RPMI8226 (cell line): ENCODE data around the gene DOC2A.

Experiments
- DNase-seq: peaks from one replicate; pipeline ENCODE4 v3.0.0-alpha.2; 2015

Gene DOC2A

DNA sequence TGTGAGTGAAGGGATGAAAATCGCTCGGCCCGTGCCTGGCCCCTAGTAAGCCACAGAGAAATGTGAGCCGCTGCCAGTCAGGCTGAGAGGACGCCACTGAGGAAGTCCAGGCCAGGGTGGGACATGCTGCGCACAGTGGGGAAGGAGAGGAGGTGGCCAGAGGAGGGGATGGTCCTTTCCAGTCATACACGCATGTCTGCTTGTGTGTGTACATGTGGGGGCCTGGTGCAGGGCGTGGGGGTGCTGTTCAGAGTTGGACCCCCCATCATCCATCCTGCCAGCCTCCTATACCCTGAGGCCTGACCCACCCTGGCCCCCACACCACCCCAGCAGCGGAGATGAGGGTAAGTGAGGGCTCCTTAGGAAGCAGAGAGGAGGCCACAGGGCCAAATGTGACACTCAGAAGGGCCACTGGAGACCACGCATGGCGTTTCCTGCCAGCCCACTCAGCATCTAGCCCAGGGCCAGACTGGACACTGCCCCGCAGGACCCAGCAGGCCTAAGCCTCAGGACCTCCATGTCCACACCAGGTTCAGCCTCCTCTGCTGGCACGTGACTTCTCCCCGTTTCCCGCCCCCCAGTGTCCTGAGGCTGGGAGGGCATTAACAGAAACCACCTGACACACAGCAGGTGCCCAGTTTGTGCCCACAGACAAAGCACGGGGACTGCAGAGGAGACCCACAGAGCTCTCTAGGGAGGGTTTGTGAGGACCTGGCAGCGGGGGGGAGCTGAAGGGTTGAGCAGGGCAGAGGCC lies 7.0 kb downstream of the DOC2A start:
- DNase-seq, result no peak

DNA sequence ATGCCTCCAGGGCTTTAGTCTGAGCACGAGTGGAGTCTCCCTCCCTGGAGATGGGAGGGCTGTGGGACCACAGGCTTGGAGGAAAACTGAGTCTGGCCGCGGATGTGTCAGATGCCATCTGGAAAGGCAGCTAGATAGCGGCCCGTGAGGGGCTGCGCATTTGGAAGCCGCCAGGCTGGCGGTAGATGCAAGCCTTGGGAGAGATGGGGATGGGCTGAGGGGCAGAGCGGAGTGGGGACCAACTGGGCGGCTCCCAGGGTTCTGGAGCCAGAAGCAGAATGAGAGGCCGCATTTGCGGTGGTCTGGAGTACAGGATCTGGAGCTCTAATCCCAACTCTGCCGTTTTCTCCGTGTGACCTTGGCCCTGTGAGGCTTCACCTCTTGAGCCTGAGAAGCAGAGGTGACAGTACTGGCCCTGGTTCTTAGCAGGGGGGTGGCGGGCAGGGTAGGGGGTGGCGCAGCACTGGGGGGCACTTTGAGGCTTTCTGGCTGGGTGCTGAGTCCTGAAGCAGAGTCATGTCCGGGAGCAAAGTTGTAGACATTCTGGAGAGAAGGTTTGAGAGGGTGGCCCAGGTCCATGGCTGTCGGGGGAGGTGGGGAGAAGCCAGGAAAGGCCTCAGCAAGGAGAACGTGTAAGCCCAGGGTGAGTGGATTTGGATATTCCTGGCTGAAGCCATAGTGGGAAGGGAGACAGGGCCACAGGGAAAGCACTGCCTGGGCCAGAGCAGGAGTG lies 8.0 kb downstream of the DOC2A start:
- no peak for DNase-seq

DNA sequence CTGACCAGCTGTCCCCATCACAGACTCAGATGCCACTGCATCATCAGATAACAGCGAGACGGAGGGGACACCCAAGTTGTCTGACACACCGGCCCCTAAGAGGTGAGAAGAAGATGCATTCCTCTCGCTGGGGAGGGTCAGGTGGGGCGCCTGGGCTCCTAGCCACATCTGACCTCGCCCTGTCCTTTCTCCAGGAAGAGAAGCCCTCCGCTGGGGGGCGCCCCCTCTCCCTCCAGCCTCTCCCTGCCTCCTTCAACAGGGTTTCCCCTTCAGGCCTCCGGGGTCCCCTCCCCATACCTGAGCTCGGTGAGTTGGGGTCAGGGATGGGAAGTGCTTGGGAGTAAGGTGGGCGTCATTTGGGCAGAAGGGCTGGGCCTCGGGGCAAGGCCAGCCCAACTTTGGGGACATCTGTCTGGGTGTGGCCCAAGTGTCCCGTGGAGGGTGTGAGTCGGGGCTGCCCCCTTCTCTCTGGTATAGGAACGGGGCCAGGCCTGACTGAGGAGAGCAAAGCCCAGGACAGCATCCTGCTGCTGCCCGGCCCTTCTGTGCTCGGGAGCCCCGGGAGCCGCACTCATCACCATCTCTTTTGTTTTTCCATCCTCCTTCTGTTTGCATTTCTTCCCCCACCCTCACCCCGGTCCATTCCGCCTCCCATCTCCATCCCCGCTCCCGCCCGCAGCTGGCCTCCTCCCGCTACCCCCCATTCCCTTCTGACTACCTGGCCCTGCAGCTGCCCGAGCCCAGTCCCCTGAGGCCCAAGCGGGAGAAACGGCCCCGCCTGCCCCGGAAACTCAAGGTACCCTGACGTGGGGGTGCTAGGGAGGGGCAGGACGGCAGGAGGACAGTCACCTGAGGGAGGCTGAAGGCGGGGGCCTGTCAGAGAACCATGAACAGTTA lies 9.8 kb downstream of the DOC2A start:
- DNase-seq, result no peak

DNA sequence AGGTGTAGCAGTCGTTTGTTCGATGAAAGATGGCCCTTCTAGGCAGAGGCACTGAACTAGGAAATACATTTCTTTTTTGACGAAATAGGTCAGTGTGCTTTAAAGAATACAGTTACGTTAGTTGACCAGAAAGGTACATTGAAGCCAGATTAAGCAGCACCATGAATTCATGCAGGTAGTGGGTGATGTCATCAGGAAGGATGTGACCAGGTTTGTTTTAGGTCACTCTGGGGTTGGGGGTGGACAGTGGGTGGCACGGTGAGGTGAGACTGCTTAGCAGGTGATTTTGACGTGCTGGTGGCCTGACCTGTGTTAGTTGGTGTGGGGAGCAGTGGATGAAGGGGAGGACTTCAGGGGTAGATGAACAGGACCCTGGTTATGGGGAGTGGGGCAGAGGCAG lies 11.2 kb downstream of the DOC2A start:
- no peak for DNase-seq

DNA sequence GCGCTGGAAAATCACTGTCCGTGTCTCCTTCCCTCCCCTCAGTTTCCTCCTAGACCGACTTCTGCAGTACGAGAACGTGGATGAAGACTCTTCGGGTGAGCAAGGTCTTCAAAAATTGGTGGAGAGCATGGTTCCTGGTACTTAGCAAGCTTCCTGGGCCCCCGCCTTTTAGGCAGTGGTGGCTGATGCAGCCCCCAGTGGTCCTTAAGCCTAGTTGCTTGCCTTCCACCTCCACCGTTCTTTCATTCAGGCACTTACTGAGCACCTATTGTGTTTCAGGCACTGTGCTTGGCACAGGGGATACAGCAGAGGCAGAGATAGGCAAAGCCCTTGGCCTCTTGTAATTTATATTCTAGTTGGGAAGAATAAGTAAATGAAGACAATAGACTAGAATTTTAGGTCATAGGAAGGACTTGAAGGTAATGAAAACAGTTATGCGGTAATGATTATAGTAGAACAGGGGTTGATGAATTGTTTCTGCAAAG lies 14.0 kb downstream of the DOC2A start:
- no peak for DNase-seq

DNA sequence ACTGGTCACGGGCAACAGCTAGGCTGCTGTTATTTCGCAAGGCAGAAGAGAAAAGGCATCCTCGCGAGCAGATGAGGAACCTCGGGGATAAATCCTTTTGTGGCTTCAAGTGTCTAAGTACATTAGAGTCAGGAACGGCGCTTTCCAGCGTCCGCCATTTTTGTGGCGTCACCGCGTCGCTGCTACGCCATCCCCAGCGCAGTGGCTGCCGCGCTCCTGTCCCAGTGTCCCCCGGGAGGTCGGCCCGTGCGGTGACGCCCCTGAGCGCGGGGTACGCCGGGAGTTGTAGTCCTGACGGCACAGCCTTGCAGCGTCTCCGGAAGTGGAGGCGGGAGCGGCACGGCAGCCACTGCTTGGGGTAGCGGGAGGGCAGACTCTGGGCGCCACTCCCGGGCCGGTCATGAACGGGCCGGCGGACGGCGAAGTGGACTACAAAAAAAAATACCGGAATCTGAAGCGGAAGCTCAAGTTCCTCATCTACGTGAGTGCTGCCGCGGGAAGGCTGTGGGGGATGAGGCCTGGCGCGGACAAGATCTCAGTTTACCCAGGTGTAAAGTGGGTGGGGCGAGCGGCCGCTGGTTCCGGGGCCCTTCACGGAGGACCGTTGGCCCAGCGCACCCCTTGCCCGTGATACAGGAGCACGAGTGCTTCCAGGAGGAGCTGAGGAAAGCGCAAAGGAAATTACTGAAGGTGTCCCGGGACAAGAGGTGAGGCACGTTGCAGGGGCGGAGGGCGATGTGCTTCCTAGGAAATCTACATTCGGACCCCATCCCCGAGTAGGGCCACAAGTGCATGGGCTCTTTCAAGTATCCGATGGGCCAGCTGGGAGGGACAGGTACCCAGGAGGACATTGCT lies 14.7 kb downstream of the DOC2A start, which contains the start of gene INO80E:
INO80E (plus strand) TSS at position 331 of the 855 bp plus-strand sequence; CDS start at position 401, 70 bp downstream.
- peak; percentile 99 for DNase-seq

DNA sequence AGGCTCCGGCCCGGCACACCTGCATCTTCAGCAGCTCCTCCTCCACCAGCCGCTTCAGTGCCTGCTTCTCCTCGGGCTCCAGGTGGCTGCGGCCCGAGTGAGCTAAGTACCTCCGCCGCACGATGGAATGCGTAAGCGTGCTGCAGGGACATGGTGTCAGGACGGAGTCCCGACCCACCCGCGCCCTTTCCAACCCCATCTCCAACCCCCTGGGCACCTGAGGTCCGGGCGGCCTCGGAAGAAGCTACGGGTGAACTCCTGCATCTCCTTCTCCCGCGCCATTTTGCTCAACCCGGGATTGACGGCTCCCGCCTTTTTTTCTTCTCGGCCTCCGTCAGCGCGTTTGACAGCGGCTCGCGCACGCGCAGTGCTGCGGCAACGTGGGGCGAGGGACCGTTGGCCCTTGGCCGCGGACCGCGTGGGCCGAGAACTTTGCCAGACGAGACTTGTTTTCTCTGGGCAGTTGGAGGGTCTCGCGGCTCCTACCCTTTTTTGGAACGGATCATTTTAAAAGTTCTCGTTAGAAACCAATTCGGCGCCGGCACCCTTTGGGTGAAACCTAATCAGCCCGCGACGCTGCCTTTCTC lies 15.4 kb downstream of the DOC2A start, which contains the start of gene HIRIP3:
HIRIP3 (minus strand) TSS at position 294 of the 587 bp plus-strand sequence; CDS start at position 282, 12 bp downstream.
- DNase-seq, result peak; percentile 96

DNA sequence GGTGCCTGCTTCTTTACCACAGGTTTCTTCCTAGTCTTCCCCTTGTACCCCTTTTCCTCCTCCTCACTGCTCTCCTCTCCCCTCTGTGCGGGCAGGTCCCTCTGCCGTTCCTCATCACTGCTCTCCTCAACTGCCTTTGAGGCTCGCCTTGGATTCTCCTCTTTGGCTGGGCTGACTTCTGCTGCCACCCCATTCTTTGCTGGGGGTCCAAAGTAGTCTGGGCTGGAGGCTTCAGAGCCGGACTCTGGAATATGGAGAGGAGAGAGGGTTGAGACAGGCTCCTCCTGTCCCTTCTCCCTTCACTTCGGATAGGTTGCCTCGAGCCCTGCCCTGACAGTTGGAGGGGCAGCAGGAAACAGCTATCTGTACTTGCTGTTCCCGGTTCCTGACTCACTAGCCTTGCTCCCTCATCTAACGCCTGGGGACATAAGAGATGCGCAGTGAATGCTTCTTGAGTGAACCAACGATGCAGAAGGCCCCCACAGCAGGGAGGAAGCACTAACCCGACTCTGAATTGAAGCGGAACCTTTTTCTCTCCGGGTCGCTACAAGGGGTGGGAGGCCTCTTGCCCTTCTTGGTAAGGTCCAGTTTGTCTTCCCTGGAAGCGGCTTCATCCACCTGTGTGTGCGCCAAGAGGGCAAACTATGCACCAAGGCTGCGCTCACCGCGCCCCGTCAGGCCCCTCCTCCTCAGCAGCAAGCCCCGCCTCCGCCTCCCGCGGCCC lies 16.1 kb downstream of the DOC2A start:
- no peak for DNase-seq

DNA sequence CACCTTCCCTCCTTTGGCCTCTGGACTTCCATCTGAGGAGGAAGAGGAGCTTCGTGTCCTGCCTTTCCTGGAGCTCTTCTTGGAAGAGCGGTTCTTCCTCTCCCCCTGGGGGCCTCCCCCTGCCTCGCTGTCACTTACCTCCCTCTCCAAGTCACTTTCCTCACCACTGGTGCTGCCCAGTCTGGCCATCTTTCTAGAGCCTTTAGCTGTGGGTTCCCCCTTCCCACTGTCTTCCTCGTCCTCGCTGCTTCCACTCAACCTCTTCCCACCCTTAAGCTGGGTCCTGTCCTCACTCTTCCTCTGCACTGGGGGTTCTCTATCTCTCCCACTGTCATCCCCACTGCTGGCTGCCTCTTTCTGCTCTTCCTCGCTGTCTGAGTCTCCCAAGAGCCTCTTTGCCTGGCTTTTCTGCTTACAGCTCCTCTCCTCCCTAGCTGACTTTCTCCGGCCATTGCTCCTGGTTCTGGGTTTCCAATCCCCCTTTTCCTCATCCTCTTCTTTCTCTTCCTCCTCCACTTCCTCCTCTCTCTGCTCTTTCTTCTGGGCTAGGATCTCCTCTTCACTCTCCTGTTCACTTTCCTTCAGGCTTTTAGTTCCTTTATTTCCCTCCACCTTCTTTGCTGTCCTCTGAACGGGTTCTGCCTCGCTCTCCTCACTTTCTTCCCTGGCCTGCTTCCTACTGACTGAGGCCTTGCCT lies 16.8 kb downstream of the DOC2A start:
- no peak for DNase-seq

DNA sequence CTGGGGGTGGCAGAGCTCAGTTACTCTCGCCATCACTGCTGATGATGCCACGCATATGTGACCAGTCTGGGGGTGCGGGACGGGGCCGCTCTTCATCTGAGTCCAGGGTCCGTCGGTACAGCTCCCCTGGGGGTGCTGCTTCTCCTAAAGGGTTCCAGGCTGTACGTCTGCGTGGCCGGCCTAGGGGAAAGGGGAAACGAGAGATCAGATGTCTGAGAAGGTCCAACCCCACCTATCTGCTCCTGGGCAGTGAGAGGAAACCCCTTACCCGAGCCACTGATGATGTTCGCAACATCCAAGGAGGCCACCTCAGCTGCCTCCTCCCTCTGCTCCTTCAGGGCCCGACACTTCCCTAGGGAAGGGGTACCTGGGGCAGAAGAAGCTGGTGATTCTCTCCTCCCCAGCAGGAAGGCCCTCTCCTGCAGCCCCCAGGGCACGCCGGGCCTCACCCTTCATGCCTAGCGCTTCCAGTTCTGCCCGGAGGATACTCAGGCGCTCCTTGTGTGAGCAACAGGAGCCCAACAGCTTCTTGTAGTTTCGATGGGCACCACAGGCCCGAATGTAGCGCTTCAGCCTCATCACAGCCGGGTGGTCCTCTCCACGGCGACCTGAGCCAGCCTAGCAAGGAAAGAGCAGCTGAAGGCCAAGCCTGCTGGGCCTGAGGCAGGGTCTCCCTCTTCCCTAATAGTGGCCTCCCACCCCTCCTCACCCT lies 17.5 kb downstream of the DOC2A start:
- no peak for DNase-seq

DNA sequence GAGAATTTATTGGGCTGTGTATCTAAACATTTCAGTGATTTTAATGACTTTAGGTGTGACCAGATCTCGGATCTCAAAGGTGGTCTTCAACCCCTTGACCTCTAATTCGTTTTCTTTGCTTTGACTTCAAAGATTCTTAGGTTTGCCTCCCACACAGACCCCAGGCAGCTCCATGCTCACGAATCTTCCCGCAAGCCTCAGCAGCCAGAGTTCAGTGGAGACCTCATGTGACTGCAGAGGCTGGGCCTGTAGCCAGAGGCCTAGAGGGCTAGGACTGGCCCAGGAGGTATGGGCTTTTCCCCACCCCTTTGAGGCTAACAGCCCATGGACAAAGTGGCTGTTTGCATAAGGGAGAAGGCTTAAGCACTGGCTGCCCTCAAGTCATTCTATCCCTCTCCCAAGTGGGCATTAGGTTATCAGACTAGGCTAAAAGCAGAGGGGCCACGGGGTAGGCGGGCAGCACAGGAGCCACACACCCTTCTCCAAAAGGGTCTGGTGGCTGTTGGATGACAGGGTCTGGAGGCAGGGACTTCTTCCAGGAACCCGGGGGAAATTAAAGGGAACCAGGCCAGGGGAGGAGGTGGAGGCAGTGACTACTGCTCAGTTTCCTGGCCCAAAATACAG lies 18.4 kb downstream of the DOC2A start:
- DNase-seq, result no peak

DNA sequence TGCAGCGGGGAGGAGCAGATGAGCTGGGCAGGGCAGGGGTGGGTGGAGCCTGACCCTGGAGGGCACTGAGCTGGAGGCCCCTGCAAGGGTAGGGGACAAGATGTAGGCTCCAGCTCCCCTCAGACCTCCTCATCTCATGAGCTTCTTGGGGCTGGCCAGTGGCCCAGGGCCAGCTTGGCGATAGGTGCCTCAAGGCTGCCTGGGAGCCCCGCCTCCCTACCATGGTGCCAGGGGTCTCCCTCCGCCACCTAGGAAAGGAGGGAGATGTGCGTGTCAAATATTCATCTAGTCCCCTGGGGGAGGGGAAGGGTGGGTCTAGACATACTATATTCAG lies 19.3 kb downstream of the DOC2A start:
- DNase-seq, result no peak

DNA sequence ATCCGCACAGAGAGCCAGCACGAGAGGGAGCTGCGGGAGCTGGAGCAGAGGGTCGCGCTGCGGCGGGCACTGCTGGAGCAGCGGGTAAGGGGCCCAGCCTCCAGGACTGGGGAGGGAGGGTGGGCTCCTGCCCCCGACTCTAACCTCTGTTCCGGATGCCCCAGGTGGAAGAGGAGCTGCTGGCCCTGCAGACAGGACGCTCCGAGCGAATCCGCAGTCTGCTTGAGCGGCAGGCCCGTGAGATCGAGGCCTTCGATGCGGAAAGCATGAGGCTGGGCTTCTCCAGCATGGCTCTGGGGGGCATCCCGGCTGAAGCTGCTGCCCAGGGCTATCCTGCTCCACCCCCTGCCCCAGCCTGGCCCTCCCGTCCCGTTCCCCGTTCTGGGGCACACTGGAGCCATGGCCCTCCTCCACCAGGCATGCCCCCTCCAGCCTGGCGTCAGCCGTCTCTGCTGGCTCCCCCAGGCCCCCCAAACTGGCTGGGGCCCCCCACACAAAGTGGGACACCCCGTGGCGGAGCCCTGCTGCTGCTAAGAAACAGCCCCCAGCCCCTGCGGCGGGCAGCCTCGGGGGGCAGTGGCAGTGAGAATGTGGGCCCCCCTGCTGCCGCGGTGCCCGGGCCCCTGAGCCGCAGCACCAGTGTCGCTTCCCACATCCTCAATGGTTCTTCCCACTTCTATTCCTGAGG lies 19.8 kb downstream of the DOC2A start:
- DNase-seq, result no peak

DNA sequence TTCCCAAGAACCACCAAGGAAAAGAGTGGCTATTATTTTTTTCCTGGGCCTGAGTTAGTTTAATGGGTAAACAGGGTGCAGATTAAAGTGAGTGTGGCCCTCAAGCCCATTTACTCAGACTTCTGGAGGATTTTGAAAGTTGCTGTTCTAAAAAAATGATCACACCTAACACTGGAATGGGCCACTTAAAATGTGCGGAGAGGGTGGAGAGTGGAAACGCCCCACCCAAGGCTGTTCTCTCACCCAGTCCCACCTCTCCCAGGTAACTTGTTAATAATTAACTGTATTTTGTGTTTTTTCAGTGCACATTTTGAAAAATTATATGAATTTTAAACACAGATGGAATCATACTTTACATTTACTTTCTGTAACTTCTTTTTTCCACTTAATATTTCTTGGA lies 20.8 kb downstream of the DOC2A start:
- no peak for DNase-seq

DNA sequence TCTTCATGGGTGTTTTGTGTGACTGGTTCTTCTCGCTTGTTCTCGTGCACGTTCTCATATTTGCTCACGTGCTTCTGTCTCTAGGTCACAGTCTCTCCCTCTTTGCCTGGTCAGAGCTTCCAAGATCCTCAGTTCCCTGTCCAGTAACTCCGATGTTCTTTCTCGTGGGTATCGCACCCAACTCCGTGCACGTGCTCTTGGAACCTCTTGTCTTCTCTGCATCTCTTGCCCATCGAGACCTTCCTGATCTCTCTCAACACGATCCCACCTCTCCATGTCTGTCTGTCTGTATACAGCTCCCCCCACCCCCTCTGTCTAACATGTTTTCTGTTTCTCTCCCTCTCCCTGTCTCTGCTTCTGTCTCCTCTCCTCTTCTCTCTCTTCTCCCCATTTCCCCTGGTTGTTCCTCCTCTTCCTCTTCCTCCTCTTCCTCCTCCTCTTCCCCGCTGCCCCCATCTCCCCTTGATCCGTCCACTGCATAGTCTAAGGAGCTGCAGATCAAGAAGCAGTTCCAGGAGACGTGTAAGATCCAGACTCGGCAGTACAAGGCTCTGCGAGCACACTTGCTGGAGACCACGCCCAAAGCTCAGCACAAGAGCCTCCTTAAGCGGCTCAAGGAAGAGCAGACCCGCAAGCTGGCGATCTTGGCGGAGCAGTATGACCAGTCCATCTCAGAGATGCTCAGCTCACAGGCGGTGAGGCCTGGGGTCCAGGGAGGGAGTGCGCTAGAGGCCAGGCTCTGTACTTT lies 21.5 kb downstream of the DOC2A start:
- DNase-seq, result no peak

DNA sequence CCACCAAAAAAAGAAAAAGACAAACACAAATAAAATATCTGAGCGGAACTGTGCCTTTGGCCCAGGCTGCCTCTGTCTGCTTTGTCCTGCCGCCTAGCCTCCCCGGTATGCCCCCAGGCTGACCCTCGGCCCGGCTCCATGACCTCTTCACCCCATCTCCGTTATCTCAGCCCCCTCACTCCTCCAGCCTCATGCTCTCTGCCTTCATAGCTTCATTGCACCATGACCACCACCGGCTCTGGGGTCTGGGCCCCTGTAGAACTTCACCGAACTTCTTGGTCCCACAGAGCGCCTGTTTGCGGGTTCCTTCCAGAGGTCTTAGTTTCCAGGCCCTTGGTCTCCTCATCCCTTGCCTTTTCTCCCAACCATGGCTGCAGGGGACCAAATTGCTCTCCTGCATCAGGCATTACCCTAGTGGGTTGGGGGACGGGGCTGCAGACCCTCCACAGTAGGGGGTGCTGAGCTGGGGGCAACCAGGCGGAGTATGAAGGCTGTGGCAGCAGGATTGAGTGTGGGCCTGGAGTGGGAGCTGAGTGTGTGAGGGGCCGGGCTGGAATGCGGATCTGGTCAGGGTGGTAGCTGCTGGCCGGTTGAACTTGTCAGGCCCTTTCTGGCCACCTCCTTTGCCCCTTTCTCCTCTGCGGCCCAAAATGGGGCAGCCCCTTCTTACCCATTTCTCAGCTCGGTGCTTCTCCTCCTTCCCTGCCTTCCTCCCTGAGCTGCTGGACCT lies 22.3 kb downstream of the DOC2A start:
- DNase-seq, result no peak
